SH-SY5Y (cell line): ENCODE measurements around the gene RAD50.

Source experiments
- GATA2 ChIP-seq: IDR thresholded peaks from 2 replicates; pipeline ENCODE4 v1.6.1; 2011; ENCODE audit warnings: mild to moderate bottlenecking, low read depth, low read length
- GATA3 ChIP-seq: IDR thresholded peaks from 2 replicates; pipeline ENCODE4 v1.6.1; 2011; ENCODE audit warnings: low read depth, mild to moderate bottlenecking, low read length, moderate library complexity

- TF ChIP-seq GATA2 (no peak), GATA3 (no peak)
These were observed 7.2 kb upstream of the RAD50 start for GRCh38 chr5:132549576-132549975.
